Epithelial cell of esophagus (primary cell): ENCODE results near the gene TMEM178B.

Source experiments
- DNase-seq: peaks from one replicate; pipeline ENCODE4 v3.0.0; 2010; ENCODE audit warnings: low read depth
- H3K4me3 ChIP-seq: 2 replicates; pipeline ENCODE4 v1.5.1; 2011; ENCODE audit warnings: mild to moderate bottlenecking, low read length, control low read depth
- CTCF ChIP-seq: IDR thresholded peaks from 2 replicates; pipeline ENCODE4 v1.5.1; 2011; ENCODE audit warnings: low read depth, mild to moderate bottlenecking, low read length, control low read depth, inconsistent platforms; ENCODE audit not compliant: insufficient read depth; ENCODE audit errors: missing control alignments

The TMEM178B gene

GRCh38 chr7:141512597-141512996, 438.7 kb downstream of the TMEM178B start:
- no peak overlapping the region for H3K4me3 ChIP-seq
- TF ChIP-seq CTCF, result no peak
- no peak for DNase-seq

GRCh38 chr7:141513720-141514119, 439.9 kb downstream of the TMEM178B start:
- H3K4me3 ChIP-seq, result no peak overlapping the region
- DNase-seq, result peak; percentile 23
- TF ChIP-seq CTCF, result no peak

GRCh38 chr7:141515941-141516340, 442.1 kb downstream of the TMEM178B start:
- TF ChIP-seq CTCF, result no peak
- H3K4me3 ChIP-seq, result no peak overlapping the region
- DNase-seq, result no peak

GRCh38 chr7:141519623-141520022, 445.8 kb downstream of the TMEM178B start:
- DNase-seq, result no peak
- H3K4me3 ChIP-seq, result no peak overlapping the region
- no peak for TF ChIP-seq CTCF

- TF ChIP-seq CTCF, result no peak
- no peak for DNase-seq
- H3K4me3 ChIP-seq, result no peak overlapping the region
These were observed 448.9 kb downstream of the TMEM178B start for GRCh38 chr7:141522657-141523342.

- TF ChIP-seq CTCF, result no peak
- DNase-seq, result no peak
- H3K4me3 ChIP-seq, result no peak overlapping the region
These were observed 452.2 kb downstream of the TMEM178B start for GRCh38 chr7:141525973-141526514.

- DNase-seq, result no peak
- no peak for TF ChIP-seq CTCF
- H3K4me3 ChIP-seq, result no peak overlapping the region
These were observed 453.2 kb downstream of the TMEM178B start for GRCh38 chr7:141527076-141527475.
